Hepatocyte (in vitro differentiated cells): ENCODE results near the gene MTAP. TPM values are rescaled to one million over a fixed set of nuclear protein-coding genes. Genes with fewer than 3 reads are reported as not detected.

Experiments
- DNase-seq: peaks from one replicate; pipeline ENCODE4 v3.0.0-alpha.2; 2016; ENCODE audit warnings: low spot score
- H2AFZ ChIP-seq: fragments of 200-600 bp; sonication (generic); 2 replicates; pipeline ENCODE4 v1.6.0; 2016; ENCODE audit warnings: antibody characterized with exemption, mild to moderate bottlenecking
- H3K27ac ChIP-seq: fragments of 200-600 bp; sonication (generic); 2 replicates; pipeline ENCODE4 v1.5.1; 2016; ENCODE audit warnings: mild to moderate bottlenecking
- H3K27me3 ChIP-seq: fragments of 200-600 bp; sonication (generic); 2 replicates; pipeline ENCODE4 v1.6.1; 2016
- H3K36me3 ChIP-seq: fragments of 200-600 bp; sonication (generic); replicated peaks from 2 replicates; pipeline ENCODE4 v1.5.1; 2016; ENCODE audit warnings: low read depth; ENCODE audit not compliant: insufficient read depth
- H3K4me1 ChIP-seq: fragments of 200-600 bp; sonication (generic); 2 replicates; pipeline ENCODE4 v1.5.1; 2016; ENCODE audit warnings: mild to moderate bottlenecking, moderate library complexity; ENCODE audit not compliant: insufficient read depth
- H3K4me2 ChIP-seq: fragments of 200-600 bp; sonication (generic); 2 replicates; pipeline ENCODE4 v1.6.0; 2016
- H3K4me3 ChIP-seq: fragments of 200-600 bp; sonication (generic); 2 replicates; pipeline ENCODE4 v1.5.1; 2016; ENCODE audit warnings: mild to moderate bottlenecking
- H3K79me2 ChIP-seq: fragments of 200-600 bp; sonication (generic); 2 replicates; pipeline ENCODE4 v1.6.0; 2017; ENCODE audit warnings: mild to moderate bottlenecking
- H3K9me2 ChIP-seq: fragments of 200-600 bp; sonication (generic); replicated peaks from 2 replicates; pipeline ENCODE4 v1.6.0; 2017; ENCODE audit warnings: mild to moderate bottlenecking; ENCODE audit not compliant: insufficient read depth
- H3K9me3 ChIP-seq: fragments of 200-600 bp; sonication (generic); 2 replicates; pipeline ENCODE4 v1.5.1; 2016; ENCODE audit warnings: low read depth, mild to moderate bottlenecking
- H4K20me1 ChIP-seq: fragments of 200-600 bp; sonication (generic); 2 replicates; pipeline ENCODE4 v1.6.0; 2016; ENCODE audit warnings: mild to moderate bottlenecking; ENCODE audit not compliant: insufficient read depth, poor library complexity, severe bottlenecking
- CTCF ChIP-seq: fragments of 200-600 bp; sonication (generic); IDR thresholded peaks from 2 replicates; pipeline ENCODE4 v1.5.1; 2016; ENCODE audit warnings: antibody characterized with exemption, mild to moderate bottlenecking; ENCODE audit not compliant: poor library complexity
- EZH2 ChIP-seq: fragments of 200-600 bp; sonication (generic); IDR thresholded peaks from 2 replicates; pipeline ENCODE4 v1.6.1; 2016; ENCODE audit warnings: antibody characterized with exemption, mild to moderate bottlenecking, borderline replicate concordance
- EZH2phosphoT487 ChIP-seq: fragments of 200-600 bp; sonication (generic); IDR thresholded peaks from one replicate; pipeline ENCODE4 v1.6.1; 2018; ENCODE audit warnings: antibody characterized with exemption, mild to moderate bottlenecking, low read depth, moderate library complexity; ENCODE audit not compliant: unreplicated experiment, severe bottlenecking
- WGBS: methylation state at CpG from one replicate; pipeline ENCODE4 v1.1.6; 2016; ENCODE audit warnings: low lambda C conversion rate; ENCODE audit errors: missing lambda C conversion rate; 5-methylcytosine and 5-hydroxymethylcytosine counted together
- polyA plus RNA-seq: library from polyadenylated mRNA; unstranded; fragments of >200 nt; fragmentation: Nextera tagmentation; extraction: Ambion mirVana; gene quantifications from 2 replicates; pipeline ENCODE4 v1.2.1, GENCODE V29; 2016
- total RNA-seq: library from RNA; depleted of rRNA; stranded (reverse); fragments of >200 nt; gene quantifications from 2 replicates; pipeline ENCODE4 v1.2.3, GENCODE V29; 2014

The MTAP gene
- total and polyA plus RNA-seq, 2 experiments from 2014 or later = 21.2 to 38.8 TPM

- Histone ChIP-seq H3K27ac (no peak overlapping the region), H4K20me1 (peaks cover 7% of the 10 kb centered on the region), H3K4me1 (no peaks in the 10 kb centered on the region), H2AFZ (no peak overlapping the region), H3K9me2 (no peaks in the 10 kb centered on the region), H3K4me3 (no peak overlapping the region), H3K9me3 (no peaks in the 10 kb centered on the region), H3K79me2 (peaks cover 38% of the 10 kb centered on the region), H3K36me3 (no peaks in the 10 kb centered on the region), H3K4me2 (no peak overlapping the region), H3K27me3 (no peaks in the 10 kb centered on the region)
- WGBS = 93% methylated on average over 3 of the region's 3 CpGs
- TF ChIP-seq CTCF = no peak
- TF ChIP-seq EZH2phosphoT487 = no peak
- no peak for TF ChIP-seq EZH2
- no peak for DNase-seq
Observed at GRCh38 chr9:21817176-21817575, 14.7 kb downstream of the MTAP start.

DNA sequence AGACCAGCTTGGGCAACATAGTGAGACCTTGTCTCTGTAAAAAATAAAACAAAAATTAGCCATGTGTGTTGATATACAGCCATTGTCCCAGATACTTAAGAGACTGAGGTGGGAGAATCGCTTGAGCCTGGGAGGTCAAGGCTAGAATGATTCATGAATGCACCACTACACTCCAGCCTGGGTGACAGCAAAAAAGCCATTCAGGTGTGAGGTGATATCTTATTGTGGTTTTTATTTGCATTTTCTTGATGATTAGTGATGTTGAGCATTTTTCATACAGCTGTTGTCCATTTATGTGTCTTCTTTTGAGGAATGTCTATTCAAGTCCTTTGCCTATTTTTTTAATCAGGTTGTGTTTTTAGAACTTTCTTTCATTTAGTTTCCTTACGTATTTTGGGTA lies 23.2 kb downstream of the MTAP start:
- WGBS = 98% methylated on average over 2 of the region's 2 CpGs
- H3K9me3 ChIP-seq = no peaks in the 10 kb centered on the region
- H2AFZ ChIP-seq = no peak overlapping the region
- TF ChIP-seq CTCF = no peak
- TF ChIP-seq EZH2 = no peak
- no peak for TF ChIP-seq EZH2phosphoT487
- no peak for DNase-seq
- H4K20me1 ChIP-seq = no peaks in the 10 kb centered on the region
- peaks cover 13% of the 10 kb centered on the region for H3K79me2 ChIP-seq
- no peaks in the 10 kb centered on the region for H3K27me3 ChIP-seq
- H3K4me1 ChIP-seq = no peaks in the 10 kb centered on the region
- H3K4me3 ChIP-seq = no peak overlapping the region
- no peak overlapping the region for H3K27ac ChIP-seq
- H3K36me3 ChIP-seq = no peaks in the 10 kb centered on the region
- H3K4me2 ChIP-seq = no peak overlapping the region
- H3K9me2 ChIP-seq = no peaks in the 10 kb centered on the region

GRCh38 chr9:21828853-21829410 lies 26.5 kb downstream of the MTAP start:
- DNase-seq = no peak
- H3K79me2 ChIP-seq = peaks cover 19% of the 10 kb centered on the region
- H3K9me2 ChIP-seq = no peaks in the 10 kb centered on the region
- H4K20me1 ChIP-seq = no peaks in the 10 kb centered on the region
- TF ChIP-seq EZH2 (no peak), CTCF (no peak), EZH2phosphoT487 (no peak)
- H3K27me3 ChIP-seq = no peaks in the 10 kb centered on the region
- H3K9me3 ChIP-seq = no peaks in the 10 kb centered on the region
- no peaks in the 10 kb centered on the region for H3K4me1 ChIP-seq
- H2AFZ ChIP-seq = no peak overlapping the region
- WGBS = 94% methylated on average over 3 of the region's 3 CpGs
- no peak overlapping the region for H3K4me3 ChIP-seq
- H3K36me3 ChIP-seq = no peaks in the 10 kb centered on the region
- H3K27ac ChIP-seq = no peak overlapping the region
- H3K4me2 ChIP-seq = no peak overlapping the region
